ENCODE measurements around the gene LMCD1. TPM values are rescaled to one million over a fixed set of nuclear protein-coding genes. Genes with fewer than 3 reads are reported as not detected.

The LMCD1 gene
- polyA plus RNA-seq, 3 donors: 26.7 to 36.1 (median 31.8) TPM

DNA sequence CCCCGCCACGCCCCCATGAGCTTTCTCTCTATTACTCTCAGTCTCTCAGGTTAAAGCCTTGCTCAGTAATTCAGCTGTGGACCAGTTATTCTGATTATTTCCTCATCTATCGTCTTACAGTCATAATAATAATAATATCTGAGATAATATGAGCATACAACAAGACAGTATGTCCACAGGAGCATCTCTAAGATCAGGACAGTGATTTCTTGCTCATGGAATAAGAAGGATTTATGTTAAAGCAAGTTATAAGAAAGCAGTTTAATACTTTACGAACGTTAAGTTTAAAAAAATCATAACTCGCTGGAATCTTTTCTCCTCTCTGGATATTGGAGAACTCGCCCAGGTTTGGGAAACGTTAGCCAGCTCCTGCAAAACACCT is 643 bp upstream of the LMCD1 start:
- no peak for DNase-seq

DNA sequence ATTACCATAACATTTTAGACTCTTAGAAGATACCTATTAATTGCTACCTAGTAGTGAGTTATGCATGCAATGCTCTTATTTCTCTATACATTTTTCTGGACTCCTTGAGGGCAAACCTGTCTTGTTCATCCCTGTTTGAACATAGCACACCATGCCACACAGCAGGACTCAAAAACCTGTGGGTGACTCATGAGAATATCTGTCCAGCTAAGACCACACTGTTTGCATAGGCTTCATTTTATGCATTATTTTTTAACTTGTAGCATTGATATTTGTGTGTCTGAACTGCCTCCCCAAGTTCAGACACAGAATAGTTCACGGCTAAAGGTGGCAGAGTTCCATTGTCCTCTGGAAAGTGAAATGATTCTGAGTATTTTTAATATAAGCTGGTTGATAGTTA is 1.8 kb downstream of the LMCD1 start:
- no peak for DNase-seq

DNA sequence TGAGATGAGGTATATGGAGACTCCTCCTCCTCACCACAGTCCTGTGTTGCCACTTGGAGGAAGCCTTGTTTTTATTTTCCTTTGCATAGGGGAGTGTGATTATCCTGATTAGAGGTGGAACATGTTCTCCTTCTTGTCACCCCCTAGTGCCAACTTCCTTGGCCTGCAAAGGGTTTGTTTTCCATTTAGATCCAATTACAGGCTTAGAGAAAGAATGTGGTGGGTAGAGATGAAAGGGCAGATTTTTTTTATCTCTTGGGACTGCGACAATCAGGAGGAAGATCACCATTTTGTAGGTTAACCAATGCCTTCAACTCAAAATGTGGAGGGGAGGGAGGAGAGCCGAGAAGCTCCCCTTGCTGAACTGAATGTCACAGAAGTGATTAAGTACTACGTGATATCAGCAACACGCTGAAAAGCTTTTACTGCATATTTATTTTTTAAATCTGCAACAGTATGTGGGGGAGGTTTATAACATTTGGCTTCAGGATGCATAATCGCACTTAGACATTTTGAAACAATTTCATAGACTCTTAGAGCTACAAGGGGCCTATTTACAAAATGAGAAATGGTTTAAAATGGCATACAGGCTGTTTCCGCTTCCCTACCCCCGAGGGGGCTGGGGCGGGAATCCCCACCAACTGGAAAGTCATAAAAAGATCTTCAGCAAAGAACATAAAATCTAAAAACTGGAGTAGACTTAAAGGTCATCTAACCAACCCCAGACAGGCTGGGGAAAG is 2.4 kb downstream of the LMCD1 start:
- peak; percentile 35 for DNase-seq

DNA sequence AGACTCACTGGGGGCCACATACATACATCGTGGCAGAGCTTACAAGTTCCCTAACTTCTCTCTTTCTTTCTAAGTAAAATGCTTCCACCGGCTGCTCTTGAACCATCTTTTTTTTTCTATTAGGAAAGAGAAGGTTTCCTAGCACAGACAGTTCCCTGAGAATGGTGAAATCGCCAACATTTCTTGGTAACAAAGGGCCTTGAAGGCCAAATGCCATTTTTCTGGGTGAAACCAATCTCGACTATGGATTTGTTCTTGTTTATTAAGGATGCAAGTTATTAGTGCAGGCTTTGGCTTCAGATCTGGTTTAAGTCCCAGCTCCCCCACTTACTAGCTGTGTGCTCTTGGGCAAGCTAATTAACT is 3.0 kb downstream of the LMCD1 start:
- no peak for DNase-seq

DNA sequence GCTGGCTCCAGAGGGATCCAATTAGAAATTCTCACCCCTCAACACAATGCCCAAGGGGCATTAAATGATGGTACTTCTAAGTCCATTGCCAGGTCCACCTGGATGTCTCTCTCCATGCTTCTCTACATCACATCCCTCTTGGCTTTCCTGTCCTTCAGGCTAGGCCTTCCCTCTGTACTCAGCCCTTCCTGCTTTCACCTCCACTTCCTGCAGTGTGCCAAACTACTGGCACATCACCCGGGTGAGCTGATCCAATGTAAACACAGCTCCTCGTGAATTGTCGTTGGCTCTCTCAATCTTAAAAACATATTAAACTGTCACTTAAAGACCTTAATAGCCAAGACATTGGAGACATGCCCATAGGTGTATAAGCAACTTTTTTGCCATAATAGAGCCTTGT is 4.0 kb downstream of the LMCD1 start:
- no peak for DNase-seq

DNA sequence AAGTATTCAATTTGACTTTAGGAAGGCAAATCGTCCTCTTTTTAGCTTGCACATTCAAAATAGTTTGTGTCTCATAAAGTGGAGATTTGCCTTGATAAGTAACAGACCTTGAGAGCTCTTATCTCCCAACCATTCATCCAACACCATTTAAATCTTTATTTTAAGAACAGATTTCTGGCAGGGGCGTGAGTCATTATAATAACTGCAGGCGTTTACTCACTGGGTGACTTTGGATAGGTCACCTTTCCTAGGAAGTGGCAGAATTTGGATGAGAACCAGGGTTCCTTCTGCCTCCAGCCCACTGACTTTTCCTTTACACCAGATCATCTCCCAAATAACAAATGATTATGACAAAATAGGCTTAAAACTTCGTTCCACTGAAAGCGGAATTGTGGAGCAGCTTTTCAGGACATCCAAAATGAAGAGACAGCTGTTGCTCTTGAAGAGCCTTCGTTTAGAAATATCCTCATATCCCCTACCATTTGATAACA is 5.0 kb downstream of the LMCD1 start:
- no peak for DNase-seq

DNA sequence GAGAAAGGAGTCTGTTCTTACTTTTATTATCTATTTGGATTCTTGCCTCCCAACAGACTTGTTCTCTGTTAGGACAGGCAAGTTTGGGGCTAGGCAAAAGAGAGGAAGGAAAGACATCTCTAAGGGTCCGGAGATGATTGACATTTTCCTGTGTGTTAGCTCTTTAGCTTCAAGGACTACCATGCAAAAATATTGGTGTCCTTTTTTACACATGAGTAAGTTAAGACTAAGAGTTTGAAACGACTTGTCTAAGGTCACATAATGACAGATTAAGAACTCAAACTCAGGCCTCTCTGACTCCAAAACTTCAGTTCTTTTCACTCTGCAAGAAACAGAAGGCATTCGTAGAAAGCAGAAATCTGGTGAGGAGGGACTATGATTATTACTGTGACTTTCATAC is 5.9 kb downstream of the LMCD1 start:
- no peak for DNase-seq

DNA sequence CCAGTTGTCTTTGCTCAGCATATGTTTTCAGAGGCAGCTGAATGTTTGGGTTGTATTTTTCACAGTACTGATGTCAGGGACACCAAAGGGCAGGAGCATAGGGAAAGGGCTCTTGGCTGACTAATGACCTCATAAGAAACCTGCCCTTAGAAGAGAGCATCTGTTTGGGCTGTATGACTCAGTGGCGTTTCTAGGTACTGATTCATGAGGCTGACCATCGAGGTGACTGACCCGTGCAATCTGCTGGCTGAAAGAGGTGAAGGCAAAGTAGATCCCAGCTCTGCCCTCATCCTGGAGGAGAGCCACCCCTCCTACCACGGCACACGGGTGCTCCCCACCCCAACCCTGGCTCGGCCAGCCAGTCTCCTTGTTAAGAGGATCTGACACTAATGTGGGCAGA is 8.3 kb downstream of the LMCD1 start:
- no peak for DNase-seq

DNA sequence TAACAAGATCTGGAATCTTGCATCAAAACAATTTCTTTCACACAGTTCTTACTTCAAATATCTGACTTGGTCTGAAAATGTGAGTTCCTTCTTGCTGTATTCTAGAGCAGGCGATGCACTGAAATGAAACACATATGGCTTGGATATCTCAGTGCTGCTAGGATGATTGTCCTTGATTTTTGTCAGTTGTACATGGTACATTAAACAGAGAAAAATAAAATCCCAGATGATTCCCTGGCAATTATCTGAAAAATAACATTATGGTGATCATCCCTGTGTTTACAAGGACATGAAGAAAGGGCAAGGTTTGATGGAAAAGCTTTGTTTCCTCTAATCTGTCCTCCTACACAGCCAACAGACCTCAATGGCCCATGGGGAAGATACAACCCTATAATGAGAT is 10.6 kb downstream of the LMCD1 start:
- DNase-seq: no peak

DNA sequence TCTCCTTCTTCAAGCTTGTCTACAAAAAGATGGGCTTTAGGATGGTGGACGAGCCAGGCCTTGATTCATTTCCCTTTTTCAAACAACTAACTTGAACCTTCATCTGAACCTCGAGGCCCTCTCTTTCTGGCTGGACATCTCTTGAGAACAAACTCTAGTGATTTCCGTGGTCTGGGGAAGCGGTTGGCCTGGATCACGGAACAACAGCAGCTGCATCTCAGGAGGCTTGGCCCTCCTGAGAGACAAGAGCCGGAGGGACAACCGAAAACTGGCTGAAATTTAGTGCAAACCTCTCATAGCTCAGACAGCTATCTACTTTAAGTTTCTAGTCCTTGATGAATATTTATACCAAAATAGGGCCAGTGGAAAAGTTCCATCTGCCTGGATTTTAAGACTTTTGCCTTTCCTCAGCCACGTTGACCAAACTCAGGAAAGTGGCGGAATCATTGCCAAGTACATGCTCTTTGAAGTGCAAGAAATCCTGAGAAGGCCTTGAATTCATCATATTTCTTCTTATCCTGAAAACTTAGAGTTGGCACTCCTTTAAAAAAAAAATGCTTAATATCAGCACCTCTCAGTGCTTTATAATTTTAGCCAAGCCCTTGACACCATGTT is 14.5 kb downstream of the LMCD1 start:
- no peak for DNase-seq

DNA sequence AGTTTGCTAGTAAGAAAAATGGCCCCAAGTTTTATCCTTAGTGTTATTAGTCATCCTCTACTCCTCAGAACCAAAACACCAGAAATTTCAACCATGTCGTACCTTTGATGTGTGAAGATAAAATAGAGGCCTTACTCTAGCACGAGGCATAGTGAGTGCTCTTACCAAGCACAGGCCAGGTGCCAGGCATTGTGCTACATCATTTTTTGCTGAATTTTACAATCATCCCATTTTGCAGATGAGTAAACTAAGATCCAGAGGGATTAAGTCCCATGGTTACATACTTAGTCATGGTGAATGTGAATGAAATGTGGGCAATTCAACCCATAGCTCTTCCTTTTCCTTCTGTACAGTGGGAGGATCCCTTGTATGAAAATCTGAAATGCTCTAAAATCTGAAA is 15.2 kb downstream of the LMCD1 start:
- no peak for DNase-seq

DNA sequence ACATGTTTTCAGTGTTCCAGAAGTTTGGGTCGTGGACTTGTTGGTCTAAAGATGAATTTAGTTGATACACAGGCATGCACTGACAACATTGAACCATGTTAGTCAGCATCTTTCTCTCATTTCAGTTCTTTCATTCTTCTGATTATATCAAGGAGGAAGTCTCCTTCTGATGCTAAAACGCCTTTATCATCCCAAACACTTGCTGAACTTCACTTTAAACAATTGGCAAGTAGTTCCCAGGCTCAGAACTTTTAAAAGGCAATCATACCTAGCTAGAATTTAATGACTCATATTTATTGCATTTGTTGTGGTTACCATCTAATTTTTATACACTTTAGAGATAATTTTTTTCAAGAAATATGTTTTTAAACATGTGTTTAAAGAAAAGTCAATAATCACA is 15.9 kb downstream of the LMCD1 start:
- no peak for DNase-seq

DNA sequence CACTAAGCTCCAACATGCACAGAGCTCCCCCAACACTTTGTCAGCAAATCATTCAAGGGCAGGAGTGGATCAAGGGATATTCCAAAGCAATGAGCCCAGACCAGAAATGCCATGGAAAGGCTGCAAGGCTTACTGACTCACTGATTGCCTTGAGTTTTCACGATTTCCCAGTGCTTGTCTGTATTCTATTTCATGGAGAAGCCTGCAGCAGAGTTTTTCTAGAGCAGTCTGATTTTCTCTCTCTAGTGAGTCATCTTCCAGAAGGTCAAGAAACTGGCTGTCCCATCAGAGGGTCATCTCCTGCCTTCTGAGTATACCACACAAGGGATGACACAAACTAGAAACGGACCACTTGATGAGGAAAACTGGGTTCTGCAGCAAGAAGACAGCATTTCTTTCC is 16.5 kb downstream of the LMCD1 start:
- DNase-seq: no peak

DNA sequence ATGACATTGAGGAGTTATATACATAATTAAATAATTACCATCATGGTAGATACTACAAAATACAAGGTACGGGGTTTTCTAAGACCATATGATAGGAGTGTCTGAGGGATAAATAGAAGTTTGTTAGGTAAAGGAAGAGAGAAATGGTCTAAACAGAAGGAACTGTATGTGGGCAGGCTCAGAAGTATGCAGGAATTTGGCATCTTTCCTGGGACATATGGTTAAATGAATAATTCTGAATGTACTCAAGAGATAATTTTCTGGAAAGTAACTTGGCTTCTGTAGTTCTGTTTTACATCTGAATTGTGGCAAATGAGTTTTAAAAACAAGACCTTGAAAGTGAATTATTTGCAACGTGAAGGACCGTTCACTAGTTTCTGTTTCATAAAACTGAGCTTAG is 17.5 kb downstream of the LMCD1 start:
- DNase-seq: no peak

DNA sequence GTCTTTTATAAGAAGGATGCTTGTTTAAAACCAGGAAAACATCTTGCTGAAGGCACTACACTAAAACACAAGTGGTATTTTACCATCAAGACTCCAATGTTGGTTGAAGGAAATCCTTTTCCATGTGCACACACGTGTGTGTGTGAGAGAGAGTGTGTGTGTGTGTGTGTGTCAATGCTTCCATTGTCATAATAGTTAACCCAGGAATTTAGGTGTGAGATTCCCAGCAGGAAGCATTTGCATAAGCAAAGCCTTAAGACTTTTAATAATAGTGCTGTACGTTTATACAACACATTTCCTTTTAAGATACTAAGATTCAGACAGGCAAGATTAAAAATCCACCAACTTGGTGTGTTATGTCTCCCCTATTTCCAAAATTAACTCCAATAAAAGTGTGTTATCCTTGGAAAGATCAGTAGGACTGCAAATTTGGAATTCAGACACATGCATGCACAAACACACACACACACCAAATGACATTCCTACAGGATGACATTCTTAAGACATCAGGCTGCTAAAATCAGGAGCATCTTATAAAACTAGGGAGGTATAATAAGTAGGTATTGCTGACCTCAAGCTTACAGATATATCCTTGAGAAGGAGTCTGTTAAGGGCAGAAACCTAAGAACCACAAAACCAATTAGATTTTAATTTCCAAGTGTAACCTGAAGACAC is 18.3 kb downstream of the LMCD1 start:
- no peak for DNase-seq

DNA sequence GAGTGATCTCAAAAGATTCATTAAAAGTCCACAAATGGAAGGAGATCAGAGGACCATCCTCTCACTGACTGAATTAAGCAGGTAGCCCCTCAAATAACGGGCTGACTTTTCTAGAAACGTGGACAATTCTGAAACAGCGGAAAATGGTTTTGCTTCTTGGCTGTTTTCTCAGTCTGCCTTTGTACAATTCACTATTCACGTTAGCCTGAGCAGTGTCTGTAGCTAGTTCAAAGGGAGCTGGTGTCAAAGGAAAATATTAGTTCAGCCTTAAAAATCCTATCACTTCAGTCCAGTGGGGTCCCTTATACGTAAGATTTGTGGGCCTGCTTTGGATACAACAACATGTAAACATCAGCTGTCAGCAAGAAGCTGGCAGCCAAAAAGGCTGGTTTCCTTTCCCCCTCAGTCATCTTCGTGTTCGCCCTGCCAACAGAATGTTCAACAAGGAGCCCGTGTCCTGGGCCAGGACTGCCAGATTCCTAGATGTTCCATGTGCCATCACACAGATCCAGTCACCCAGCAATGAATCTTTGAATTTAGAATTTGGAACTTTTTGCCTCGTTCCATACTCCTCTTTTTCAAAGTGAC is 19.3 kb downstream of the LMCD1 start:
- DNase-seq: no peak

DNA sequence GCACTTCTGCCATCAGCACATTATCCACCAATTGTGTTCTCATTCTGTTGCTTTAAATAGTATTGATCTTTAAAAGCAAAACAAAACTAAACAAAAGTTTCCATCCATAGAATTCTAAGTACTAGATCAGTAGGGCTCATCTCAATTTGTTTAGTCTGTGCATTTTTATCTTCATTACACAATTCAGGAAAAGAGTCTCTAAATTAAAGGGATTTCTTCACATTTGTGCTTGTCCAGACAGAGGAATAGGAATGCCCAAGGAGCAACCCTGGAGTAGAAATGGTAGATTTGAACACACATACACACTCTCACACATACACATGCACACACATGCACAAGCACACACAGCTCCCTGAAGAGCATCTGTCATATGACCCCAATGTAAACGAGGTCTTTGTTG is 21.4 kb downstream of the LMCD1 start:
- DNase-seq: no peak

DNA sequence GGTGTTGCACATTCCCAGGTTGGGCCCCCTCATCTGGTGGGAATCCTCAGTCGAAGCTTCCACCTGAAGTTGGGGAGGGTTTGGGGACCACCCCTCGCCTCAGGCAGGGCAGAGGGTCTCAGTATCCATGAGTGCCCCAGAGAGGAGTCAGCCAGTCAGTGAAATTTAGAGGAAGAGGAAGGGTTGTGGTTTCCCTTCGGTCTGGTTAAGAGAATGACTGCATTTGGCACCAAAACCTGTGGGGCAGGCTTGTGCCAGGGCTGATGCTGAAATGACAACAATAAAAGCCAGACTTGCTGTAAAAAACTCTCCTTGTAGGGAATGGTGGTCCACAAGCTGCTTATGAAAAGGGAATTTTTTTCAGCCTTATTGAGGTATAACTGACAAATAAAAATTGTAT is 22.6 kb downstream of the LMCD1 start:
- no peak for DNase-seq

DNA sequence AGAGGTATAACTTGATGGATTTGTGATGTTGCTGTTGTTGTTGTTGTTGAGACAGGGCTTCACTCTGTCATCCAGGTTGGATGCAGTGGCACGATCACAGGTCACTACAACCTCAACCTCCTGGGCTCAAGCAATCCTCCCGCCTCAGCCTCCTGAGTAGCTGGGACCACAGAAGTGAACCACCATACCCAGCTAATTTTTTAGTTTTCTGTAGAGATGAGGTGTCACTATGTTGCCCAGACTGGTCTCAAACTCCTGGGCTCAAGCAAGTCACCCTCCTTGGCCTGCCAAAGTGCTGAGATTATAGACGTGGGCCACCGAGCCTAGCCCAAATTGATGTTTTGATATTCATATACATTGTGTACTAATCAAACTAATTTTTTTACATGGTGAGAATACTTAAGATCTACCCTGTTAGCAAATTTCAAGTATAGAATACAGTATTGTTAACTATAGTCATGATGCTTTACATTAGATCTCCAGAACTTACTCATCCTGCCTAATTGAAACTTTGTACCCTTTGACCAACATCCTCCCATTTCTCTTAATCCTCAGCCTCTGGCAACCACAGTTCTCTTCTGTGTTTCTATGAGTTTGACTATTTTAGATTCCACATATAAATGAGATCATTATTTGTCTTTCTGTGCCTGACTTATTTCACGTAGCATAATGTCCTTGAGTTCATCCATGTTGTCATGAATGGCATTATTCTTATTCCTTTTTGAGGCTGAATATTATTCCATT is 23.2 kb downstream of the LMCD1 start:
- no peak for DNase-seq

DNA sequence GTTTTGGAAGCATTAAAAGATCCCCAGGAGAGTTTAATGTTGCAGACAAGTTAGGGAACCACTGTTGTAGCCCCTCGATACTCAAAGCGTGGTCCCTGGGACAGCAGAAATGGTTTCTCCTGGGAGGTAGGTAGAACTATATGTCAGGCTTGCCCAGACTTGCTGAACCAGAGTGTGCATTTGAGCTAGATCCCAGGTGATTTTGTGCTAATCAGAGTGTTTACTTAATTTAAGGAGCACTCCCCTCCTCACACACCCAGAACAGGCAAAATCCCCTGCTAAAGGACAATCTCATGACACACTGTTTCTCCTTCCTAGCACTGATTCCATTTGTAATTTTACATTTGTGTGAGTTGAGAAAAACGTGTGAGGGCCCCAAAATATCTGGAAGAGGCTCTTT is 24.3 kb downstream of the LMCD1 start:
- DNase-seq: no peak

DNA sequence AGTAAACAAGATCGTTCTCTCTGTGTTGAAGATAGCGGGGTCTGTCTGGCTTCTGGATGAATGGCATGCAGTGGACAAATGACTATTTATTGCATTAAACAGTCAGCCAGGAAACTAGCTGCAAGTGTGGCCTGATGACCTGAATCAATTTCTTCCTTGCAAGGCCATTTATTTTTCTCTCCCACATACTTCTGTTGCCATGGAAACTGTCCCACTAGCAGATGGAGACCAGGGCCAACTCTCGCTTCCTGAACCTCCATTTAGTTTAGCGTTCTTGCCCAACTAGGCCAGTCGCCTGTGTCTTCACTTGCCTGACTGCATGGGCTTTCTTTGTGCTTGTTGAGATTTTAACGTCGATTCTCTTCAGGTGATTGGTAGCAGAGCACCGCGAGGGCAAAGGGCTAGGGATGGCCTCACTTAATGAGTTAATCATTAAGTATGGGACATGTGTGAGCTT is 27.6 kb downstream of the LMCD1 start:
- DNase-seq: peak; percentile 69

All from renal pelvis (tissue), 4 donors.